22Rv1 (cell line): ENCODE measurements around the gene SLC10A7.

Experiments
- H3K27ac ChIP-seq: fragments of 450-650 bp; 2 replicates; pipeline ENCODE4 v1.5.1; 2017
- CTCF ChIP-seq: fragments of 450-650 bp; IDR thresholded peaks from 2 replicates; pipeline ENCODE4 v1.5.1; 2017; ENCODE audit warnings: mild to moderate bottlenecking
- ZFX ChIP-seq: fragments of 450-650 bp; IDR thresholded peaks from 2 replicates; pipeline ENCODE4 v1.6.1; 2017; ENCODE audit warnings: antibody characterized with exemption, borderline replicate concordance

The SLC10A7 gene

DNA sequence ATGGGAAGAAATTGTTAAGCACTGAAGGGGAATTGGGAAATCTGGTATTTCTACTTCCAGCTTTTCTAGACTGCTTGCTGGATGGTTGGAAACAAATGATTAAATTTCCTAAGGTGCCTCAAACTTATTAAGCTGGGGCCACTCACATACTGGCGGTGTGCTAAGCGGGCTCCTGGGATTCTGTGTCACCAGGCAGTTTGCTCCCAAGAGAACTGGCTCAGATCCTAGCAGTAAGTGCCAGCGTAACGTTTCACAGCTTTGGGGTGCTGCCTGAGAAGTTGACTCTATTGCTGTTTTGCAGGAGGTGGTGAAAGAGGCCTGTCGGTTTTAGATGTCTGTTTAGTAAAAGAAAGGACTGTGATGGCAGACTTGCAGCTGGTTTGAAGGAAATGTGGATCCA, 314.3 kb downstream of the SLC10A7 start:
- TF ChIP-seq CTCF (no peak), ZFX (no peak)
- no peak overlapping the region for H3K27ac ChIP-seq
